H9 (cell line): ENCODE results near the gene GRM5. TPM values are rescaled to one million over a fixed set of nuclear protein-coding genes. Genes with fewer than 3 reads are reported as not detected.

Experiments
- DNase-seq: peaks from one replicate; pipeline ENCODE4 v3.0.0-alpha.2; 2017
- H2AFZ ChIP-seq: one replicate; pipeline ENCODE4 v1.6.1; 2013; ENCODE audit warnings: mild to moderate bottlenecking, low read length, control low read depth, moderate library complexity
- H2AK5ac ChIP-seq: 2 replicates; pipeline ENCODE4 v1.6.1; 2013; ENCODE audit warnings: low read length, control low read depth, mixed read lengths; ENCODE audit not compliant: insufficient read length
- H2BK120ac ChIP-seq: one replicate; pipeline ENCODE4 v1.6.1; 2013; ENCODE audit warnings: low read depth, mild to moderate bottlenecking, low read length, control low read depth, inconsistent platforms; ENCODE audit not compliant: poor library complexity, severe bottlenecking
- H2BK12ac ChIP-seq: 2 replicates; pipeline ENCODE4 v1.6.1; 2013; ENCODE audit warnings: low read length, control low read depth, mixed read lengths, low read depth; ENCODE audit not compliant: insufficient read length
- H2BK15ac ChIP-seq: 2 replicates; pipeline ENCODE4 v1.6.1; 2013; ENCODE audit warnings: low read depth, low read length, control low read depth
- H2BK20ac ChIP-seq: one replicate; pipeline ENCODE4 v1.6.1; 2013; ENCODE audit warnings: low read depth, mild to moderate bottlenecking, low read length, control low read depth, inconsistent platforms; ENCODE audit not compliant: poor library complexity, severe bottlenecking
- H2BK5ac ChIP-seq: 2 replicates; pipeline ENCODE4 v1.6.1; 2013; ENCODE audit warnings: low read length, control low read depth, mixed read lengths; ENCODE audit not compliant: insufficient read length
- H3K14ac ChIP-seq: 2 replicates; pipeline ENCODE4 v1.6.1; 2013; ENCODE audit warnings: low read length, control low read depth; ENCODE audit not compliant: insufficient read depth
- H3K18ac ChIP-seq: 2 replicates; pipeline ENCODE4 v1.6.1; 2013; ENCODE audit warnings: low read depth, mild to moderate bottlenecking, mixed read lengths, low read length, control low read depth; ENCODE audit not compliant: insufficient read length
- H3K23ac ChIP-seq: 2 replicates; pipeline ENCODE4 v1.6.1; 2013; ENCODE audit warnings: low read length, control low read depth, mixed read lengths, low read depth; ENCODE audit not compliant: insufficient read length
- H3K23me2 ChIP-seq: 2 replicates; pipeline ENCODE4 v1.6.1; 2013; ENCODE audit warnings: low read depth, mild to moderate bottlenecking, mixed read lengths, low read length, control low read depth; ENCODE audit not compliant: insufficient read length, poor library complexity, severe bottlenecking
- H3K27ac ChIP-seq: 2 replicates; pipeline ENCODE4 v1.5.1; 2013; ENCODE audit warnings: low read length, control low read depth, mixed read lengths, low read depth; ENCODE audit not compliant: insufficient read length
- H3K27me3 ChIP-seq: 2 replicates; pipeline ENCODE4 v1.6.1; 2013; ENCODE audit warnings: low read length, control low read depth, inconsistent platforms; ENCODE audit not compliant: insufficient read depth
- H3K4ac ChIP-seq: 2 replicates; pipeline ENCODE4 v1.6.1; 2013; ENCODE audit warnings: low read depth, mild to moderate bottlenecking, control low read depth, inconsistent platforms, low read length, moderate library complexity
- H3K4me1 ChIP-seq: 2 replicates; pipeline ENCODE4 v1.6.1; 2013; ENCODE audit warnings: low read length, control low read depth, inconsistent platforms; ENCODE audit not compliant: insufficient read depth
- H3K4me2 ChIP-seq: 2 replicates; pipeline ENCODE4 v1.6.1; 2013; ENCODE audit warnings: low read length, control low read depth, mixed read lengths; ENCODE audit not compliant: insufficient read length, insufficient read depth
- H3K56ac ChIP-seq: 2 replicates; pipeline ENCODE4 v1.6.1; 2013; ENCODE audit warnings: low read depth, mild to moderate bottlenecking, mixed read lengths, low read length, control low read depth; ENCODE audit not compliant: insufficient read length
- H3K79me1 ChIP-seq: 2 replicates; pipeline ENCODE4 v1.6.1; 2013; ENCODE audit warnings: low read depth, mild to moderate bottlenecking, moderate library complexity, low read length, control low read depth, inconsistent platforms; ENCODE audit not compliant: insufficient read depth, poor library complexity, severe bottlenecking
- H3K79me2 ChIP-seq: 2 replicates; pipeline ENCODE4 v1.6.1; 2013; ENCODE audit warnings: low read length, control low read depth, inconsistent platforms; ENCODE audit not compliant: insufficient read depth
- H3K9ac ChIP-seq: 2 replicates; pipeline ENCODE4 v1.6.1; 2013; ENCODE audit warnings: low read length, control low read depth, mixed read lengths; ENCODE audit not compliant: insufficient read length; ENCODE audit errors: extremely low read depth
- H3K9me3 ChIP-seq: one replicate; pipeline ENCODE4 v1.6.1; 2013; ENCODE audit warnings: low read depth, low read length, inconsistent platforms; ENCODE audit not compliant: control insufficient read depth
- H3T11ph ChIP-seq: one replicate; pipeline ENCODE4 v1.6.1; 2013; ENCODE audit warnings: mild to moderate bottlenecking, low read length, control low read depth, inconsistent platforms
- H4K20me1 ChIP-seq: one replicate; pipeline ENCODE4 v1.6.1; 2013; ENCODE audit not compliant: control insufficient read depth, insufficient read length, insufficient read depth
- H4K5ac ChIP-seq: 2 replicates; pipeline ENCODE4 v1.6.1; 2013; ENCODE audit warnings: low read depth, mild to moderate bottlenecking, mixed read lengths, low read length, control low read depth; ENCODE audit not compliant: insufficient read length
- H4K8ac ChIP-seq: replicated peaks from 2 replicates; pipeline ENCODE4 v1.6.1; 2013; ENCODE audit warnings: low read length, control low read depth, mixed read lengths, low read depth; ENCODE audit not compliant: insufficient read length
- H4K91ac ChIP-seq: 2 replicates; pipeline ENCODE4 v1.6.1; 2013; ENCODE audit warnings: low read depth, mild to moderate bottlenecking, moderate library complexity, mixed read lengths, low read length, control low read depth; ENCODE audit not compliant: insufficient read length
- H3K27ac Mint-ChIP-seq, 3 experiments: 2 replicates in 2 of 3; 3 replicates in 1 of 3; pipeline ENCODE4 v1.8.0; 2020 to 2021; ENCODE audit warnings: mixed read lengths in 3 of 3, mild to moderate bottlenecking in 1 of 3, moderate library complexity in 1 of 3
- H3K27me3 Mint-ChIP-seq: 2 replicates; pipeline ENCODE4 v1.8.0; 2021; ENCODE audit warnings: low read depth, mild to moderate bottlenecking, moderate library complexity, mixed read lengths
- H3K36me3 Mint-ChIP-seq, 3 experiments: 2 replicates in 2 of 3; 3 replicates in 1 of 3; pipeline ENCODE4 v1.8.0; 2020 to 2021; ENCODE audit warnings: low read depth in 3 of 3, mixed read lengths in 3 of 3; ENCODE audit not compliant: insufficient read depth in 1 of 3
- H3K4me1 Mint-ChIP-seq, 2 experiments: 2 replicates each; pipeline ENCODE4 v1.8.0; 2020; ENCODE audit warnings: mixed read lengths in 2 of 2
- H3K4me3 Mint-ChIP-seq, 2 experiments: 2 replicates in 1 of 2; 3 replicates in 1 of 2; pipeline ENCODE4 v1.8.0; 2020 to 2021; ENCODE audit warnings: mild to moderate bottlenecking in 2 of 2, mixed read lengths in 2 of 2, moderate library complexity in 1 of 2
- H3K9me3 Mint-ChIP-seq, 2 experiments: 2 replicates in 1 of 2; 3 replicates in 1 of 2; pipeline ENCODE4 v1.8.0; 2020; ENCODE audit warnings: mild to moderate bottlenecking in 2 of 2, mixed read lengths in 2 of 2, moderate library complexity in 1 of 2
- WGBS: extraction: QIAGEN DNeasy Blood & Tissue Kit; methylation state at CpG from one replicate; pipeline ENCODE4 v1.1.7; 2013; ENCODE audit warnings: missing lambda C conversion rate, low lambda C conversion rate, mixed read lengths; ENCODE audit not compliant: insufficient read length; ENCODE audit errors: extremely low coverage; 5-methylcytosine and 5-hydroxymethylcytosine counted together
- total RNA-seq: library from RNA; stranded (reverse); gene quantifications from 2 replicates; pipeline ENCODE4 v1.2.1, GENCODE V29; 2021
- TF ChIP-seq, protein P1 (sequence below): fragments of 200-600 bp; sonication (generic); conservative IDR thresholded peaks from 3 replicates; pipeline ENCODE4 v1.8.0; 2021; ENCODE audit warnings: antibody characterized with exemption, mild to moderate bottlenecking

Gene GRM5
- total RNA-seq, 1 experiment from 2014 or later: not detected

DNA sequence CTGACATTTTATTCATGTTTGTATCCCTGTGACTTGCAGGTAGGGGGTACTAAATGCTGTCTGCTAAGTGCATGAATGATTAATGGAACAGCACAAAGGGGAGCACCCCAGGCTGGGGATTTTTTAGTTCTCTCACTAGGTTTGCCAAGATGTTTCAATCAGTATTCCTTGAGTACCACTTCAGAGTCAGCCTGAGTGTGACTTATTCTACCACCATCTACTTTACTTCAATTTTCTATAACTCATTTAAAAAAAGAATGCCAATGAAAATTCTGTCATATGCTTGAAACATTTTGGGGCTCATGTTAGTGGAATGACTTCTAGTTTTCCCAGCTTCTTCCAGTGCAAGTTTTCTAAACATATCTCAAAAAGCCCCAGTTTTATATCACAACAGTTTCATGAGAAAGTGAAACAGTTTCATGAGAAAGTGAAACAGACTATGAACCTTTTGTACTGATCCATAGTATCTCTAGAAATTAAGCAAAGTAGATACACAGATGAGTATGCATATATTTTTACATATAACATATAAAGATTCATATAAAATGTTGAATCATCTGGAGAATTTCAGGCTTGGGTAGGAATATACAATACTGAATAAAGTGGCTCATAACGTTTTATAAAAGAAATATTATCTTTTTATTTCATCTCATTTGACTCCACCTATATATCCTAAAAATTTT is 252.4 kb downstream of the GRM5 start:
- no peak overlapping the region for H2BK120ac ChIP-seq
- no peak overlapping the region for H3K4ac ChIP-seq
- H3K4me2 ChIP-seq: no peak overlapping the region
- H4K91ac ChIP-seq: no peak overlapping the region
- TF ChIP-seq, protein P1, sequence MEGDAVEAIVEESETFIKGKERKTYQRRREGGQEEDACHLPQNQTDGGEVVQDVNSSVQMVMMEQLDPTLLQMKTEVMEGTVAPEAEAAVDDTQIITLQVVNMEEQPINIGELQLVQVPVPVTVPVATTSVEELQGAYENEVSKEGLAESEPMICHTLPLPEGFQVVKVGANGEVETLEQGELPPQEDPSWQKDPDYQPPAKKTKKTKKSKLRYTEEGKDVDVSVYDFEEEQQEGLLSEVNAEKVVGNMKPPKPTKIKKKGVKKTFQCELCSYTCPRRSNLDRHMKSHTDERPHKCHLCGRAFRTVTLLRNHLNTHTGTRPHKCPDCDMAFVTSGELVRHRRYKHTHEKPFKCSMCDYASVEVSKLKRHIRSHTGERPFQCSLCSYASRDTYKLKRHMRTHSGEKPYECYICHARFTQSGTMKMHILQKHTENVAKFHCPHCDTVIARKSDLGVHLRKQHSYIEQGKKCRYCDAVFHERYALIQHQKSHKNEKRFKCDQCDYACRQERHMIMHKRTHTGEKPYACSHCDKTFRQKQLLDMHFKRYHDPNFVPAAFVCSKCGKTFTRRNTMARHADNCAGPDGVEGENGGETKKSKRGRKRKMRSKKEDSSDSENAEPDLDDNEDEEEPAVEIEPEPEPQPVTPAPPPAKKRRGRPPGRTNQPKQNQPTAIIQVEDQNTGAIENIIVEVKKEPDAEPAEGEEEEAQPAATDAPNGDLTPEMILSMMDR: no peak
- H3K23me2 ChIP-seq: no peaks in the 10 kb centered on the region
- no peak overlapping the region for H3K4me3 Mint-ChIP-seq
- H2AK5ac ChIP-seq: no peak overlapping the region
- H3K56ac ChIP-seq: no peak overlapping the region
- peaks cover 0 to 6% of the 10 kb centered on the region in 2 experiments; a peak in 1 of 5 replicates for H3K9me3 Mint-ChIP-seq
- H4K5ac ChIP-seq: no peak overlapping the region
- no peak for DNase-seq
- H3K27ac Mint-ChIP-seq: no peak overlapping the region; a peak in 2 of 7 replicates
- H3K79me2 ChIP-seq: no peaks in the 10 kb centered on the region
- no peaks in the 10 kb centered on the region for H3K79me1 ChIP-seq
- no peak overlapping the region for H2BK15ac ChIP-seq
- no peak overlapping the region for H3T11ph ChIP-seq
- H3K23ac ChIP-seq: no peak overlapping the region
- H3K14ac ChIP-seq: no peak overlapping the region
- no peaks in the 10 kb centered on the region for H3K27me3 ChIP-seq
- H3K27ac ChIP-seq: no peak overlapping the region
- H3K4me1 Mint-ChIP-seq: peaks cover 12 to 21% of the 10 kb centered on the region in 2 experiments
- H2BK5ac ChIP-seq: no peak overlapping the region
- no peak overlapping the region for H2BK12ac ChIP-seq
- no peak overlapping the region for H4K8ac ChIP-seq
- H3K36me3 Mint-ChIP-seq: no peaks in the 10 kb centered on the region
- H3K27me3 Mint-ChIP-seq: no peaks in the 10 kb centered on the region
- H4K20me1 ChIP-seq: no peaks in the 10 kb centered on the region
- H2BK20ac ChIP-seq: no peak overlapping the region
- no peak overlapping the region for H3K9ac ChIP-seq
- no peak overlapping the region for H3K18ac ChIP-seq
- no CpG with 5 or more reads among the region's 1 CpG for WGBS
- no peak overlapping the region for H2AFZ ChIP-seq
- no peaks in the 10 kb centered on the region for H3K4me1 ChIP-seq
- no peaks in the 10 kb centered on the region for H3K9me3 ChIP-seq
